H9 (cell line): ENCODE measurements around the gene KCTD5. TPM values are rescaled to one million over a fixed set of nuclear protein-coding genes. Genes with fewer than 3 reads are reported as not detected.
"Not testable (repeated sequence)": the region's sequence is repeated elsewhere in the genome, so short reads cannot be mapped to it uniquely, and the experiment has no call there.

Experiments
- DNase-seq: peaks from one replicate; pipeline ENCODE4 v3.0.0-alpha.2; 2017
- H2AFZ ChIP-seq: one replicate; pipeline ENCODE4 v1.6.1; 2013; ENCODE audit warnings: mild to moderate bottlenecking, low read length, control low read depth, moderate library complexity
- H2AK5ac ChIP-seq: 2 replicates; pipeline ENCODE4 v1.6.1; 2013; ENCODE audit warnings: low read length, control low read depth, mixed read lengths; ENCODE audit not compliant: insufficient read length
- H2BK120ac ChIP-seq: one replicate; pipeline ENCODE4 v1.6.1; 2013; ENCODE audit warnings: low read depth, mild to moderate bottlenecking, low read length, control low read depth, inconsistent platforms; ENCODE audit not compliant: poor library complexity, severe bottlenecking
- H2BK12ac ChIP-seq: 2 replicates; pipeline ENCODE4 v1.6.1; 2013; ENCODE audit warnings: low read length, control low read depth, mixed read lengths, low read depth; ENCODE audit not compliant: insufficient read length
- H2BK15ac ChIP-seq: 2 replicates; pipeline ENCODE4 v1.6.1; 2013; ENCODE audit warnings: low read depth, low read length, control low read depth
- H2BK20ac ChIP-seq: one replicate; pipeline ENCODE4 v1.6.1; 2013; ENCODE audit warnings: low read depth, mild to moderate bottlenecking, low read length, control low read depth, inconsistent platforms; ENCODE audit not compliant: poor library complexity, severe bottlenecking
- H2BK5ac ChIP-seq: 2 replicates; pipeline ENCODE4 v1.6.1; 2013; ENCODE audit warnings: low read length, control low read depth, mixed read lengths; ENCODE audit not compliant: insufficient read length
- H3K14ac ChIP-seq: 2 replicates; pipeline ENCODE4 v1.6.1; 2013; ENCODE audit warnings: low read length, control low read depth; ENCODE audit not compliant: insufficient read depth
- H3K18ac ChIP-seq: 2 replicates; pipeline ENCODE4 v1.6.1; 2013; ENCODE audit warnings: low read depth, mild to moderate bottlenecking, mixed read lengths, low read length, control low read depth; ENCODE audit not compliant: insufficient read length
- H3K23ac ChIP-seq: 2 replicates; pipeline ENCODE4 v1.6.1; 2013; ENCODE audit warnings: low read length, control low read depth, mixed read lengths, low read depth; ENCODE audit not compliant: insufficient read length
- H3K23me2 ChIP-seq: 2 replicates; pipeline ENCODE4 v1.6.1; 2013; ENCODE audit warnings: low read depth, mild to moderate bottlenecking, mixed read lengths, low read length, control low read depth; ENCODE audit not compliant: insufficient read length, poor library complexity, severe bottlenecking
- H3K27ac ChIP-seq: 2 replicates; pipeline ENCODE4 v1.5.1; 2013; ENCODE audit warnings: low read length, control low read depth, mixed read lengths, low read depth; ENCODE audit not compliant: insufficient read length
- H3K27me3 ChIP-seq: 2 replicates; pipeline ENCODE4 v1.6.1; 2013; ENCODE audit warnings: low read length, control low read depth, inconsistent platforms; ENCODE audit not compliant: insufficient read depth
- H3K4ac ChIP-seq: 2 replicates; pipeline ENCODE4 v1.6.1; 2013; ENCODE audit warnings: low read depth, mild to moderate bottlenecking, control low read depth, inconsistent platforms, low read length, moderate library complexity
- H3K4me1 ChIP-seq: 2 replicates; pipeline ENCODE4 v1.6.1; 2013; ENCODE audit warnings: low read length, control low read depth, inconsistent platforms; ENCODE audit not compliant: insufficient read depth
- H3K4me2 ChIP-seq: 2 replicates; pipeline ENCODE4 v1.6.1; 2013; ENCODE audit warnings: low read length, control low read depth, mixed read lengths; ENCODE audit not compliant: insufficient read length, insufficient read depth
- H3K56ac ChIP-seq: 2 replicates; pipeline ENCODE4 v1.6.1; 2013; ENCODE audit warnings: low read depth, mild to moderate bottlenecking, mixed read lengths, low read length, control low read depth; ENCODE audit not compliant: insufficient read length
- H3K79me1 ChIP-seq: 2 replicates; pipeline ENCODE4 v1.6.1; 2013; ENCODE audit warnings: low read depth, mild to moderate bottlenecking, moderate library complexity, low read length, control low read depth, inconsistent platforms; ENCODE audit not compliant: insufficient read depth, poor library complexity, severe bottlenecking
- H3K79me2 ChIP-seq: 2 replicates; pipeline ENCODE4 v1.6.1; 2013; ENCODE audit warnings: low read length, control low read depth, inconsistent platforms; ENCODE audit not compliant: insufficient read depth
- H3K9ac ChIP-seq: 2 replicates; pipeline ENCODE4 v1.6.1; 2013; ENCODE audit warnings: low read length, control low read depth, mixed read lengths; ENCODE audit not compliant: insufficient read length; ENCODE audit errors: extremely low read depth
- H3K9me3 ChIP-seq: one replicate; pipeline ENCODE4 v1.6.1; 2013; ENCODE audit warnings: low read depth, low read length, inconsistent platforms; ENCODE audit not compliant: control insufficient read depth
- H3T11ph ChIP-seq: one replicate; pipeline ENCODE4 v1.6.1; 2013; ENCODE audit warnings: mild to moderate bottlenecking, low read length, control low read depth, inconsistent platforms
- H4K20me1 ChIP-seq: one replicate; pipeline ENCODE4 v1.6.1; 2013; ENCODE audit not compliant: control insufficient read depth, insufficient read length, insufficient read depth
- H4K5ac ChIP-seq: 2 replicates; pipeline ENCODE4 v1.6.1; 2013; ENCODE audit warnings: low read depth, mild to moderate bottlenecking, mixed read lengths, low read length, control low read depth; ENCODE audit not compliant: insufficient read length
- H4K8ac ChIP-seq: replicated peaks from 2 replicates; pipeline ENCODE4 v1.6.1; 2013; ENCODE audit warnings: low read length, control low read depth, mixed read lengths, low read depth; ENCODE audit not compliant: insufficient read length
- H4K91ac ChIP-seq: 2 replicates; pipeline ENCODE4 v1.6.1; 2013; ENCODE audit warnings: low read depth, mild to moderate bottlenecking, moderate library complexity, mixed read lengths, low read length, control low read depth; ENCODE audit not compliant: insufficient read length
- H3K27ac Mint-ChIP-seq, 3 experiments: 2 replicates in 2 of 3; 3 replicates in 1 of 3; pipeline ENCODE4 v1.8.0; 2020 to 2021; ENCODE audit warnings: mixed read lengths in 3 of 3, mild to moderate bottlenecking in 1 of 3, moderate library complexity in 1 of 3
- H3K27me3 Mint-ChIP-seq: 2 replicates; pipeline ENCODE4 v1.8.0; 2021; ENCODE audit warnings: low read depth, mild to moderate bottlenecking, moderate library complexity, mixed read lengths
- H3K36me3 Mint-ChIP-seq, 3 experiments: 2 replicates in 2 of 3; 3 replicates in 1 of 3; pipeline ENCODE4 v1.8.0; 2020 to 2021; ENCODE audit warnings: low read depth in 3 of 3, mixed read lengths in 3 of 3; ENCODE audit not compliant: insufficient read depth in 1 of 3
- H3K4me1 Mint-ChIP-seq, 2 experiments: 2 replicates each; pipeline ENCODE4 v1.8.0; 2020; ENCODE audit warnings: mixed read lengths in 2 of 2
- H3K4me3 Mint-ChIP-seq, 2 experiments: 2 replicates in 1 of 2; 3 replicates in 1 of 2; pipeline ENCODE4 v1.8.0; 2020 to 2021; ENCODE audit warnings: mild to moderate bottlenecking in 2 of 2, mixed read lengths in 2 of 2, moderate library complexity in 1 of 2
- H3K9me3 Mint-ChIP-seq, 2 experiments: 2 replicates in 1 of 2; 3 replicates in 1 of 2; pipeline ENCODE4 v1.8.0; 2020; ENCODE audit warnings: mild to moderate bottlenecking in 2 of 2, mixed read lengths in 2 of 2, moderate library complexity in 1 of 2
- WGBS: extraction: QIAGEN DNeasy Blood & Tissue Kit; methylation state at CpG from one replicate; pipeline ENCODE4 v1.1.7; 2013; ENCODE audit warnings: missing lambda C conversion rate, low lambda C conversion rate, mixed read lengths; ENCODE audit not compliant: insufficient read length; ENCODE audit errors: extremely low coverage; 5-methylcytosine and 5-hydroxymethylcytosine counted together
- total RNA-seq: library from RNA; stranded (reverse); gene quantifications from 2 replicates; pipeline ENCODE4 v1.2.1, GENCODE V29; 2021
- TF ChIP-seq, protein P1 (sequence below): fragments of 200-600 bp; sonication (generic); conservative IDR thresholded peaks from 3 replicates; pipeline ENCODE4 v1.8.0; 2021; ENCODE audit warnings: antibody characterized with exemption, mild to moderate bottlenecking

KCTD5 gene
- total RNA-seq, 1 experiment from 2014 or later: 39.9 TPM

DNA sequence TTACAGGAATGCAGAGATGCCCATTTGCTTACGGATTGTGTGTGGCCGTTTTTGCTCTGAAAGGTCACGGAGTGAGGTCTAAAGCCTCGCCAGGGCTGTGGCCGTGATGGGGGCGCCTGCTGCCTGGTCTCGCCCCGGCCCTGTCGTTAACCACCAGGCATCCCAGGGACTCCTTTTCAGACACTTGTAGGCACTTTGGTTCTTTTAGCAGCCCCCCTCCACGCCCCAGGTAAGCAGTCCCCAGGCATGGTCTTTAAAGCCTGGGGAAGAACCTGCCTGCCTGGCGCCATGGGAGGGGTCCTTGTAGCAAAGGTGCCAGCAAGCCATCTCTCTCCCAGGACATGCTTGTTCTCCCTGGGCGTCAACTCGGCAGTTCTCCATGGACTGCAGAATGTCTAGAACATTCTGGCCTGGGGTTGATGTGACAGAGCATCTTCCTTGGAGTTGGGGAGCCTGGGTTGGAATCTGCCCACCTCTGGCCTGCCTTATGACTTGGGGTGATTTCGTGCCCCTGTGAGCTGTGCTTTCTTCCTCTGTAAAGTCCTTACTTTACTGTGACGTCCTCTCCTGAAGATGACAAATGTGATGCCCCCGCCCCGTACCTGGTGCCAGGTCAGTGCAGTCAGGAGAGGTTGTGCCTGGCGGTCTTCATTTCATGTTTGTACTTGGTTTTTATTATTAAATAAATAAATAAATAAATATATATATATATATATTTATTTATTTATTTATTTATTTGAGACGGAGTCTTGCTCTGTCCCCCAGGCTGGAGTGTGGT, 5.4 kb downstream of the KCTD5 start:
- H4K91ac ChIP-seq: no peak overlapping the region
- no peak overlapping the region for H2AFZ ChIP-seq
- H2BK120ac ChIP-seq: no peak overlapping the region
- no CpG with 5 or more reads among the region's 19 CpGs for WGBS
- H2AK5ac ChIP-seq: no peak overlapping the region
- H4K20me1 ChIP-seq: no peaks in the 10 kb centered on the region
- peak overlapping the region in 1 of 2 experiments; percentile 51; a peak in 2 of 5 replicates for H3K4me3 Mint-ChIP-seq
- peaks cover 2% of the 10 kb centered on the region in 2 experiments; a peak in 2 of 4 replicates for H3K4me1 Mint-ChIP-seq
- H3K23ac ChIP-seq: no peak overlapping the region
- H3K27me3 ChIP-seq: no peaks in the 10 kb centered on the region
- H2BK12ac ChIP-seq: no peak overlapping the region
- no peak overlapping the region for H3K9ac ChIP-seq
- peaks cover 0 to 2% (median 2%) of the 10 kb centered on the region in 3 experiments; a peak in 2 of 7 replicates for H3K36me3 Mint-ChIP-seq
- peaks cover 6% of the 10 kb centered on the region for H3K23me2 ChIP-seq
- H3K18ac ChIP-seq: no peak overlapping the region
- TF ChIP-seq, protein P1, sequence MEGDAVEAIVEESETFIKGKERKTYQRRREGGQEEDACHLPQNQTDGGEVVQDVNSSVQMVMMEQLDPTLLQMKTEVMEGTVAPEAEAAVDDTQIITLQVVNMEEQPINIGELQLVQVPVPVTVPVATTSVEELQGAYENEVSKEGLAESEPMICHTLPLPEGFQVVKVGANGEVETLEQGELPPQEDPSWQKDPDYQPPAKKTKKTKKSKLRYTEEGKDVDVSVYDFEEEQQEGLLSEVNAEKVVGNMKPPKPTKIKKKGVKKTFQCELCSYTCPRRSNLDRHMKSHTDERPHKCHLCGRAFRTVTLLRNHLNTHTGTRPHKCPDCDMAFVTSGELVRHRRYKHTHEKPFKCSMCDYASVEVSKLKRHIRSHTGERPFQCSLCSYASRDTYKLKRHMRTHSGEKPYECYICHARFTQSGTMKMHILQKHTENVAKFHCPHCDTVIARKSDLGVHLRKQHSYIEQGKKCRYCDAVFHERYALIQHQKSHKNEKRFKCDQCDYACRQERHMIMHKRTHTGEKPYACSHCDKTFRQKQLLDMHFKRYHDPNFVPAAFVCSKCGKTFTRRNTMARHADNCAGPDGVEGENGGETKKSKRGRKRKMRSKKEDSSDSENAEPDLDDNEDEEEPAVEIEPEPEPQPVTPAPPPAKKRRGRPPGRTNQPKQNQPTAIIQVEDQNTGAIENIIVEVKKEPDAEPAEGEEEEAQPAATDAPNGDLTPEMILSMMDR: no peak
- H2BK15ac ChIP-seq: no peak overlapping the region
- H3K79me2 ChIP-seq: peaks cover 5% of the 10 kb centered on the region; the same call in 1 of the 2 replicates
- H3K79me1 ChIP-seq: peaks cover 5% of the 10 kb centered on the region
- H3T11ph ChIP-seq: no peak overlapping the region
- H2BK5ac ChIP-seq: no peak overlapping the region
- no peak overlapping the region for H3K27ac ChIP-seq
- H3K27me3 Mint-ChIP-seq: no peaks in the 10 kb centered on the region
- H4K8ac ChIP-seq: no peak overlapping the region
- no peak overlapping the region for H3K4me2 ChIP-seq
- H3K56ac ChIP-seq: no peak overlapping the region
- H3K9me3 ChIP-seq: no peaks in the 10 kb centered on the region
- no peak overlapping the region for H2BK20ac ChIP-seq
- H3K4me1 ChIP-seq: no peaks in the 10 kb centered on the region
- H3K14ac ChIP-seq: no peak overlapping the region
- H4K5ac ChIP-seq: no peak overlapping the region
- DNase-seq: no peak
- H3K27ac Mint-ChIP-seq: peak overlapping the region in 2 of 3 experiments; percentile 44 to 57; a peak in 2 of 7 replicates
- no peaks in the 10 kb centered on the region for H3K9me3 Mint-ChIP-seq
- H3K4ac ChIP-seq: no peak overlapping the region

DNA sequence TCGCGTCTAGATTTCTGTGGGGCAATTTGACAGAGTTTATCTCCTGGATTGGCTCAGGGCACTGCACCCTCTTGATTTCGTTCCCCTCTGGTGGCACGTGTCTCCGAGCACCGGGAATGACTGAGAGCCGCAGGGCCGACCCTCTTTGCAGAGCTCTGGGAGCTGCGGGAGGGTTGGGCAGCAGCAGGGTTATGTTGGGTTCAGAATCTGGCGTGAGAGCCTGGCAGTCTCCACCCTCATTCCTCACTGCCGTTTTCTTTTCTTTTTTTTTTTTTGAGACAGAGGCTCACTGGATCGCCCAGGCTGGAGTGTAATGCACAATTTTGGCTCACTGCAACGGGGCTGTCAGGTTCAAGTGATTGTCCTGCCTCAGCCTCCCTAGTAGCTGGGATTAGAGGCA, 7.1 kb downstream of the KCTD5 start:
- not testable (repeated sequence) for H3K4me1 ChIP-seq, H3K27me3 ChIP-seq, H3K18ac ChIP-seq, H4K91ac ChIP-seq, H2BK15ac ChIP-seq, H3T11ph ChIP-seq, H3K9ac ChIP-seq, H3K27ac Mint-ChIP-seq, H3K27me3 Mint-ChIP-seq, H2BK20ac ChIP-seq, H2BK12ac ChIP-seq, H3K79me2 ChIP-seq, H2BK120ac ChIP-seq, H3K79me1 ChIP-seq, H4K8ac ChIP-seq, H3K23me2 ChIP-seq, H3K27ac ChIP-seq, H2AFZ ChIP-seq, H3K14ac ChIP-seq, H3K9me3 Mint-ChIP-seq, H4K5ac ChIP-seq, H3K4me3 Mint-ChIP-seq, H3K9me3 ChIP-seq, H2BK5ac ChIP-seq, H3K4me1 Mint-ChIP-seq, H4K20me1 ChIP-seq, DNase-seq, H3K4ac ChIP-seq, H2AK5ac ChIP-seq, H3K36me3 Mint-ChIP-seq, H3K56ac ChIP-seq, H3K4me2 ChIP-seq, H3K23ac ChIP-seq
- WGBS: no CpG with 5 or more reads among the region's 13 CpGs
